ENCODE results near the gene C4orf54. TPM values are rescaled to one million over a fixed set of nuclear protein-coding genes. Genes with fewer than 3 reads are reported as not detected.
A peak's percentile ranks its signal among the peaks of the same experiment; 100 is the strongest.

C4orf54 gene
- total and polyA plus RNA-seq, 4 donors: under 0.01 to 1.3 (median under 0.01) TPM; not detected in 1

DNA sequence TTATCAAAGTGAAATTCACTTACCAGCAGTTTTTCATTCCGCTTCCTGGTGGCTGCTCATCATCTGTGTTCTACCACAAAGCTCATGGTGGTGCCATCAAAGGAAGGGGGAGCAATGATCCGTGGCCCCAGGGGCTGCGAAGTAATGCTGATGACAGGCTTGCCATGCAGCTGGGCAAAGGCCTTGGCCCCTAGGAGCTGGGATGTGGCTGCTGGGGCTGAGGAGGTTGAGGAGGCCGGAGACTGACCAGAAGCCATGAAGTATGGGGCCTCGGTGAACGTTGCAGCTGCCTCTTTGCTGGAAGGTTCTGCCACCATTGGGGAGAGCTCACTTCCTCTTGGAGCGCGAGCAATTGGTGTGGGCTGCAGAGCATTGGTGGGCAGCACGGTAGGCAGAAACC, 8.4 kb downstream of the C4orf54 start:
- no peaks in the 10 kb centered on the region for H3K27me3 ChIP-seq (ENCODE audit: control insufficient read depth in 1 of 2, insufficient read depth in 2 of 2, low read length in 1 of 2)
- DNase-seq (no peak), ATAC-seq (ENCODE audit: low FRiP score) (no peak)
- intact Hi-C loops (cut with DNase I): no loop called here
- no peak overlapping the region for H3K4me3 ChIP-seq (ENCODE audit: low read length in 2 of 2)
- no peak overlapping the region for H3K27ac ChIP-seq (ENCODE audit: low read depth in 1 of 2, low read length in 2 of 2)
- H3K36me3 ChIP-seq (ENCODE audit: control insufficient read depth in 1 of 2, insufficient read depth in 2 of 2, low read length in 1 of 2): no peaks in the 10 kb centered on the region
- no peaks in the 10 kb centered on the region for H3K9me3 ChIP-seq (ENCODE audit: control insufficient read depth, low read length)
- 94 to 97% methylated on average over 9 of the region's 9 CpGs for WGBS, 2 donors
- H3K4me1 ChIP-seq (ENCODE audit: control insufficient read depth in 1 of 2, insufficient read depth in 2 of 2, low read length in 2 of 2): no peaks in the 10 kb centered on the region

DNA sequence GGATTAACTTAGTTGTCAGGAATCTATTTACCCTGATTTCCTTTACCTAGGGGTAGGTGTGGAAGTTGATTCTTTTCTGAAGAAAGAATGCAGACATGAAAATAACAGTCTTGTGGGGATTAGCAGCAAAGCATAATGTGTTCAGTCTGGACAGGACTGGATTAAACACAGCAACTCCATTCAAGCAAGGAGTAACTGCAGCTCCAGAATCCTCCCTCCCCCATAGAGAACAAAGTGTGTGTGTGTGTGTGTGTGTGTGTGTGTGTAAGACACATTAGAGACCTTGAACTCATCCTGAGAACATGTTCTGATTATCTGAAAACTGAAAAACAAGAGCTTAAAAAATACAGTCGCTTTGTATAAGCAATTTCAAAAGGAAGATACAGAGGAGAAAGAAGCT, 9.3 kb downstream of the C4orf54 start:
- H3K4me1 ChIP-seq (ENCODE audit: control insufficient read depth in 1 of 2, insufficient read depth in 2 of 2, low read length in 2 of 2): no peaks in the 10 kb centered on the region
- no peak overlapping the region for H3K4me3 ChIP-seq (ENCODE audit: low read length in 2 of 2)
- no peaks in the 10 kb centered on the region for H3K36me3 ChIP-seq (ENCODE audit: control insufficient read depth in 1 of 2, insufficient read depth in 2 of 2, low read length in 1 of 2)
- ATAC-seq (ENCODE audit: low FRiP score): no peak
- DNase-seq: no peak
- WGBS, 2 donors: 89 to 94% methylated on average over 1 of the region's 1 CpG
- no peak overlapping the region for H3K27ac ChIP-seq (ENCODE audit: low read depth in 1 of 2, low read length in 2 of 2)
- no peaks in the 10 kb centered on the region for H3K27me3 ChIP-seq (ENCODE audit: control insufficient read depth in 1 of 2, insufficient read depth in 2 of 2, low read length in 1 of 2)
- H3K9me3 ChIP-seq (ENCODE audit: control insufficient read depth, low read length): no peaks in the 10 kb centered on the region
- intact Hi-C loops (cut with DNase I): no loop called here

- Histone ChIP-seq H3K9me3 (ENCODE audit: control insufficient read depth, low read length) (no peaks in the 10 kb centered on the region), H3K27me3 (ENCODE audit: control insufficient read depth in 1 of 2, insufficient read depth in 2 of 2, low read length in 1 of 2) (no peaks in the 10 kb centered on the region), H3K4me1 (ENCODE audit: control insufficient read depth in 1 of 2, insufficient read depth in 2 of 2, low read length in 2 of 2) (no peaks in the 10 kb centered on the region), H3K27ac (ENCODE audit: low read depth in 1 of 2, low read length in 2 of 2) (no peak overlapping the region), H3K36me3 (ENCODE audit: control insufficient read depth in 1 of 2, insufficient read depth in 2 of 2, low read length in 1 of 2) (no peaks in the 10 kb centered on the region), H3K4me3 (ENCODE audit: low read length in 2 of 2) (no peak overlapping the region)
- ATAC-seq (ENCODE audit: low FRiP score): no peak
- WGBS, 2 donors: 90 to 93% methylated on average over 4 of the region's 4 CpGs
- intact Hi-C loops (cut with DNase I): no loop called here
- DNase-seq: no peak
Measured at GRCh38 chr4:99647071-99647470, 10.6 kb downstream of the C4orf54 start.

GRCh38 chr4:99645638-99646037, 12.0 kb downstream of the C4orf54 start:
- intact Hi-C loops (cut with DNase I): no loop called here
- Histone ChIP-seq H3K27ac (ENCODE audit: low read depth in 1 of 2, low read length in 2 of 2) (no peak overlapping the region), H3K9me3 (ENCODE audit: control insufficient read depth, low read length) (no peaks in the 10 kb centered on the region), H3K4me3 (ENCODE audit: low read length in 2 of 2) (no peak overlapping the region), H3K4me1 (ENCODE audit: control insufficient read depth in 1 of 2, insufficient read depth in 2 of 2, low read length in 2 of 2) (no peaks in the 10 kb centered on the region), H3K36me3 (ENCODE audit: control insufficient read depth in 1 of 2, insufficient read depth in 2 of 2, low read length in 1 of 2) (no peaks in the 10 kb centered on the region), H3K27me3 (ENCODE audit: control insufficient read depth in 1 of 2, insufficient read depth in 2 of 2, low read length in 1 of 2) (no peaks in the 10 kb centered on the region)
- DNase-seq (no peak), ATAC-seq (ENCODE audit: low FRiP score) (no peak)

DNA sequence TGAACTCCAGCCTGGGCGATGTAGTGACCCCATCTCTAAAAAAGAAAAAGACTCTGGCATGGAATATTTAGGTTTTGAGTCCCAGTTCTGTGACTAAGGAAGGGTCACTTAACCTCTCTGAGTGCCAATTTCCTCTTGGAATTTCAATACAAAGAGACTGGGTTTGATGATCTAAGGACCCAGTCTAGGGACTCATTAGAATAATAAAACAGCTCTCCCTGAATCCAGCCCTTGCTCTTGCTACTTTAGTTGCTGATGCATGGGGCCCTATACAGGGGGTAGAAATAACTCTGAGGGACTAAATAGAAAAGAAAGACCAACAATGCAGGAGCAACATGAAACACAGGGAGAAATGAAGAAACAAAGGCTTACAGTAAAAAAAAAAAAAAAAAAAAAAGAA, 12.6 kb downstream of the C4orf54 start:
- intact Hi-C loops (cut with DNase I): no loop called here
- WGBS, 2 donors: 97 to 100% methylated on average over 1 of the region's 1 CpG
- Histone ChIP-seq H3K27ac (ENCODE audit: low read depth in 1 of 2, low read length in 2 of 2) (no peak overlapping the region), H3K4me3 (ENCODE audit: low read length in 2 of 2) (no peak overlapping the region), H3K36me3 (ENCODE audit: control insufficient read depth in 1 of 2, insufficient read depth in 2 of 2, low read length in 1 of 2) (no peaks in the 10 kb centered on the region), H3K4me1 (ENCODE audit: control insufficient read depth in 1 of 2, insufficient read depth in 2 of 2, low read length in 2 of 2) (no peaks in the 10 kb centered on the region), H3K9me3 (ENCODE audit: control insufficient read depth, low read length) (no peaks in the 10 kb centered on the region), H3K27me3 (ENCODE audit: control insufficient read depth in 1 of 2, insufficient read depth in 2 of 2, low read length in 1 of 2) (no peaks in the 10 kb centered on the region)
- DNase-seq: no peak
- ATAC-seq (ENCODE audit: low FRiP score): no peak

DNA sequence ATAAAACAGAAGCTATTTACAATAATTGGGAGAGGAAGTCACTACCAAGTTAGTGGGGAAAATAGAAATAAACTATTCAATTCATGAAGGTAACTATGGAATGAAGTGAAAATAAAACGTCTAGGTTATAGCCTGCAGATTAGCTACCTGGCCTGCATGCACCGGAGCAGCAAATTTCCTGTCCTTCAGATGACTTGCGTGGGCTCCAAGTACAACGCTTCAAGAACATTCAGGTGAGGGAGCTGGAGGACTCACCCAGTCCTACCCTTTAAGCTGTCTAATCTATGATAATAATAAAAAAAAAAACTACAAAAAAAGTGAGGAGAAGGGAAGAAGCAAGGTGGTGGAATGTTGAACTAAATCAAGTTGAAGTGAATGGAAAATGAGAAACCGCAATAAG, 13.2 kb downstream of the C4orf54 start:
- Histone ChIP-seq H3K4me1 (ENCODE audit: control insufficient read depth in 1 of 2, insufficient read depth in 2 of 2, low read length in 2 of 2) (no peaks in the 10 kb centered on the region), H3K36me3 (ENCODE audit: control insufficient read depth in 1 of 2, insufficient read depth in 2 of 2, low read length in 1 of 2) (no peaks in the 10 kb centered on the region), H3K27me3 (ENCODE audit: control insufficient read depth in 1 of 2, insufficient read depth in 2 of 2, low read length in 1 of 2) (no peaks in the 10 kb centered on the region), H3K4me3 (ENCODE audit: low read length in 2 of 2) (no peak overlapping the region), H3K27ac (ENCODE audit: low read depth in 1 of 2, low read length in 2 of 2) (no peak overlapping the region), H3K9me3 (ENCODE audit: control insufficient read depth, low read length) (no peaks in the 10 kb centered on the region)
- WGBS, 2 donors: 93 to 94% methylated on average over 5 of the region's 5 CpGs
- ATAC-seq (ENCODE audit: low FRiP score) (no peak), DNase-seq (no peak)
- intact Hi-C loops (cut with DNase I): no loop called here

GRCh38 chr4:99642725-99643489, 14.7 kb downstream of the C4orf54 start:
- no peaks in the 10 kb centered on the region for H3K27me3 ChIP-seq (ENCODE audit: control insufficient read depth in 1 of 2, insufficient read depth in 2 of 2, low read length in 1 of 2)
- intact Hi-C loops (cut with DNase I): no loop called here
- ATAC-seq (ENCODE audit: low FRiP score) (peak; percentile 91), DNase-seq (peak; percentile 86)
- no peaks in the 10 kb centered on the region for H3K36me3 ChIP-seq (ENCODE audit: control insufficient read depth in 1 of 2, insufficient read depth in 2 of 2, low read length in 1 of 2)
- no peak overlapping the region for H3K4me3 ChIP-seq (ENCODE audit: low read length in 2 of 2)
- WGBS, 2 donors: 17 to 18% methylated on average over 7 of the region's 7 CpGs
- no peaks in the 10 kb centered on the region for H3K4me1 ChIP-seq (ENCODE audit: control insufficient read depth in 1 of 2, insufficient read depth in 2 of 2, low read length in 2 of 2)
- H3K27ac ChIP-seq (ENCODE audit: low read depth in 1 of 2, low read length in 2 of 2): peak overlapping the region in 1 of 2 donors; percentile 76
- no peaks in the 10 kb centered on the region for H3K9me3 ChIP-seq (ENCODE audit: control insufficient read depth, low read length)

DNA sequence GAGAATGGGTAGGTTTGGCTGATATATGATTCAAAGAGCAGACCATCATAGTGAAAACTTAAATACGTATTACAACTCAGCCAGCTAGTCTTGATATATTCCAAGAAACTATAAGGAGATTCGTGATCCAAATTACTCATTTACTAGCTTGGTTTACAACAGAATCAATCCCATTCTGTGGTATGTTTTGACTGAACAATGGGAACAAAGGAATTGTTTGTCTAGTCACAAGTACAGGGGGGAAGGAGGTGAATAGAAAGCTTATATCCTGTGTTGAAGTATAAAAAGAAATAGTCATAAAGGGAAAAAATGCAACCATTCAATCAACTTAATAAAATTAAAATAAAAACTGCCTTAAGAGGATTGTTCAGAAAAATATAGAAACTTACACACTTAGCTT, 17.0 kb downstream of the C4orf54 start:
- Histone ChIP-seq H3K4me3 (ENCODE audit: low read length in 2 of 2) (no peak overlapping the region), H3K27me3 (ENCODE audit: control insufficient read depth in 1 of 2, insufficient read depth in 2 of 2, low read length in 1 of 2) (no peaks in the 10 kb centered on the region), H3K9me3 (ENCODE audit: control insufficient read depth, low read length) (no peaks in the 10 kb centered on the region), H3K36me3 (ENCODE audit: control insufficient read depth in 1 of 2, insufficient read depth in 2 of 2, low read length in 1 of 2) (no peaks in the 10 kb centered on the region), H3K4me1 (ENCODE audit: control insufficient read depth in 1 of 2, insufficient read depth in 2 of 2, low read length in 2 of 2) (no peaks in the 10 kb centered on the region), H3K27ac (ENCODE audit: low read depth in 1 of 2, low read length in 2 of 2) (no peak overlapping the region)
- intact Hi-C loops (cut with DNase I): no loop called here
- WGBS, 2 donors: 90 to 96% methylated on average over 2 of the region's 2 CpGs
- DNase-seq (no peak), ATAC-seq (ENCODE audit: low FRiP score) (no peak)

GRCh38 chr4:99637174-99637573, 20.5 kb downstream of the C4orf54 start:
- intact Hi-C loops (cut with DNase I): no loop called here
- no peaks in the 10 kb centered on the region for H3K27me3 ChIP-seq (ENCODE audit: control insufficient read depth in 1 of 2, insufficient read depth in 2 of 2, low read length in 1 of 2)
- H3K4me1 ChIP-seq (ENCODE audit: control insufficient read depth in 1 of 2, insufficient read depth in 2 of 2, low read length in 2 of 2): no peaks in the 10 kb centered on the region
- WGBS, 2 donors: 63 to 76% methylated on average over 5 of the region's 5 CpGs
- DNase-seq (no peak), ATAC-seq (ENCODE audit: low FRiP score) (no peak)
- H3K36me3 ChIP-seq (ENCODE audit: control insufficient read depth in 1 of 2, insufficient read depth in 2 of 2, low read length in 1 of 2): no peaks in the 10 kb centered on the region
- H3K27ac ChIP-seq (ENCODE audit: low read depth in 1 of 2, low read length in 2 of 2): no peak overlapping the region
- H3K9me3 ChIP-seq (ENCODE audit: control insufficient read depth, low read length): no peaks in the 10 kb centered on the region
- H3K4me3 ChIP-seq (ENCODE audit: low read length in 2 of 2): no peak overlapping the region
